Aorta (tissue), 5 donors: ENCODE data around the gene LRCH1. TPM values are rescaled to one million over a fixed set of nuclear protein-coding genes. Genes with fewer than 3 reads are reported as not detected.

Experiments
- ATAC-seq: fragments of 200-7000 bp; cut with Tn5 transposase; one replicate; pipeline ENCODE4 v1.9.1; 2022; ENCODE audit warnings: moderate library complexity; ENCODE audit not compliant: low FRiP score
- DNase-seq, 2 donors: peaks; one replicate each; pipeline ENCODE4 v3.0.0-alpha.2; 2020
- H3K27ac ChIP-seq, 2 donors: one replicate each; pipeline ENCODE4 v1.5.1; 2013; ENCODE audit warnings: low read length in 2 of 2, mild to moderate bottlenecking in 2 of 2, moderate library complexity in 2 of 2, control low read depth in 1 of 2, inconsistent platforms in 1 of 2, low read depth in 1 of 2
- H3K27me3 ChIP-seq, 2 donors: one replicate each; pipeline ENCODE4 v1.6.1; 2013; ENCODE audit warnings: control low read depth in 1 of 2, low read length in 1 of 2, mild to moderate bottlenecking in 1 of 2, moderate library complexity in 1 of 2; ENCODE audit not compliant: insufficient read depth in 2 of 2, control insufficient read depth in 1 of 2
- H3K36me3 ChIP-seq, 2 donors: one replicate each; pipeline ENCODE4 v1.6.1; 2013; ENCODE audit warnings: control low read depth in 1 of 2, low read length in 1 of 2, mild to moderate bottlenecking in 1 of 2; ENCODE audit not compliant: insufficient read depth in 2 of 2, control insufficient read depth in 1 of 2
- H3K4me1 ChIP-seq, 2 donors: one replicate each; pipeline ENCODE4 v1.6.1; 2013; ENCODE audit warnings: low read length in 2 of 2, control low read depth in 1 of 2, mild to moderate bottlenecking in 1 of 2, moderate library complexity in 1 of 2; ENCODE audit not compliant: insufficient read depth in 2 of 2, control insufficient read depth in 1 of 2
- H3K4me3 ChIP-seq, 2 donors: one replicate each; pipeline ENCODE4 v1.5.1; 2013; ENCODE audit warnings: low read length in 2 of 2, control low read depth in 1 of 2, mild to moderate bottlenecking in 1 of 2
- H3K9me3 ChIP-seq: one replicate; pipeline ENCODE4 v1.6.1; 2013; ENCODE audit warnings: mild to moderate bottlenecking, low read length; ENCODE audit not compliant: control insufficient read depth
- WGBS, 2 donors: extraction: QIAGEN DNeasy Blood & Tissue Kit; methylation state at CpG; one replicate each; pipeline ENCODE4 v1.1.7; 2013; 5-methylcytosine and 5-hydroxymethylcytosine counted together
- intact Hi-C, 2 donors: fragments of 100-400 bp; cut with DNase I; formaldehyde crosslinking; loops; one replicate each; pipeline versions ENCODE4 v1.14.2 to v1.15.0; 2022
- polyA plus RNA-seq, 2 donors: library from polyadenylated mRNA; stranded (reverse); fragments of 200-250 nt; gene quantifications; one replicate each; pipeline ENCODE4 v1.2.3, GENCODE V29; 2013
- total RNA-seq, 2 donors: library from RNA; stranded (reverse); fragmentation: NEBNext Ultra II Directional; extraction: Animal tissue kit (Norgen Biotek cat#: 25700); gene quantifications; one replicate each; pipeline ENCODE4 v1.2.1, GENCODE V29; 2021
- donor health status: healthy with polysubstance abuse.
- donor health status: Bipolar disorder and iron deficiency.
- donor health status: DM: no; HTN: no; CAD: no.
- donor health status: DM: no; HTN: no; CAD: no.
- donor health status: DM: yes; HTN: yes; CAD: no.

LRCH1 gene
- total and polyA plus RNA-seq, 4 donors: 12.3 to 46.5 (median 28.8) TPM

- Histone ChIP-seq H3K27ac (peak overlapping the region in 1 of 2 donors; percentile 87), H3K27me3 (no peaks in the 10 kb centered on the region), H3K4me1 (peaks cover 2 to 4% of the 10 kb centered on the region in 2 donors), H3K4me3 (no peak overlapping the region), H3K36me3 (no peaks in the 10 kb centered on the region), H3K9me3 (no peaks in the 10 kb centered on the region)
- ATAC-seq (no peak), DNase-seq (no peak)
- intact Hi-C loops: no loop called here
Measured at GRCh38 chr13:46656786-46657185, 103.8 kb downstream of the LRCH1 start.

- Histone ChIP-seq H3K36me3 (no peaks in the 10 kb centered on the region), H3K4me1 (peaks cover 2 to 10% of the 10 kb centered on the region in 2 donors), H3K9me3 (no peaks in the 10 kb centered on the region), H3K27ac (peak overlapping the region; percentile 6 to 43), H3K4me3 (no peak overlapping the region), H3K27me3 (no peaks in the 10 kb centered on the region)
- intact Hi-C loops: no loop called here
- 73 to 83% methylated on average over 6 of the region's 6 CpGs for WGBS, 2 donors
- ATAC-seq (no peak), DNase-seq (no peak)
Measured at GRCh38 chr13:46659413-46660065, 106.6 kb downstream of the LRCH1 start.

- Histone ChIP-seq H3K9me3 (no peaks in the 10 kb centered on the region), H3K4me1 (peaks cover under 1 to 12% of the 10 kb centered on the region in 2 donors), H3K36me3 (no peaks in the 10 kb centered on the region), H3K27ac (no peak overlapping the region), H3K27me3 (no peaks in the 10 kb centered on the region), H3K4me3 (no peak overlapping the region)
- no peak for ATAC-seq
- WGBS, 2 donors: 84 to 88% methylated on average over 3 of the region's 3 CpGs
- DNase-seq: no peak
- intact Hi-C loops: no loop called here
Measured at GRCh38 chr13:46660416-46660815, 107.4 kb downstream of the LRCH1 start.

DNA sequence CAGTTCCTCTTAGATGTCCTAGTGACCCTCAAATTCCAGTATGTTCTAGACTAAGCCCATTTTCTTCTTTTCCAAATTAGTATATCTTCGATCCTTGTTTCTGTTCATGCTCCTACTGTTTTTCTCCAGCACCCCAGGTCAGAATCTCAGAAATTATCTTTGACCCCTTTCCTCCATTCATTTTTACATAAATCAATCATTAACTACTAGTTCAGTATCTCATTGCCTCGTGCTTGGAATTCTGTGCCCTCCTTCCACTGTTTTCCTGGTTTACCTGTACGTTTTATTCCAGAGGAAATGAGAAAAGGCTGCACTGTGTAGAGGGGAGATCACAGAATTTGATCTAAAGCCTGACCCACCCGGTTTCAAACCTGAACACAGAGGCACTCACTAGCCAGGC, 107.9 kb downstream of the LRCH1 start:
- no peaks in the 10 kb centered on the region for H3K27me3 ChIP-seq
- intact Hi-C loops: no loop called here
- H3K4me1 ChIP-seq: peaks cover 4 to 12% of the 10 kb centered on the region in 2 donors
- H3K27ac ChIP-seq: no peak overlapping the region
- DNase-seq: no peak
- no peak for ATAC-seq
- H3K4me3 ChIP-seq: no peak overlapping the region
- 76 to 78% methylated on average over 4 of the region's 4 CpGs for WGBS, 2 donors
- no peaks in the 10 kb centered on the region for H3K36me3 ChIP-seq
- H3K9me3 ChIP-seq: no peaks in the 10 kb centered on the region

GRCh38 chr13:46662690-46663089, 109.7 kb downstream of the LRCH1 start:
- Histone ChIP-seq H3K27ac (no peak overlapping the region), H3K27me3 (no peaks in the 10 kb centered on the region), H3K9me3 (no peaks in the 10 kb centered on the region), H3K4me3 (no peak overlapping the region), H3K4me1 (peaks cover 4 to 12% of the 10 kb centered on the region in 2 donors), H3K36me3 (no peaks in the 10 kb centered on the region)
- 63 to 67% methylated on average over 3 of the region's 3 CpGs for WGBS, 2 donors
- intact Hi-C loops: no loop called here
- DNase-seq (no peak), ATAC-seq (no peak)

DNA sequence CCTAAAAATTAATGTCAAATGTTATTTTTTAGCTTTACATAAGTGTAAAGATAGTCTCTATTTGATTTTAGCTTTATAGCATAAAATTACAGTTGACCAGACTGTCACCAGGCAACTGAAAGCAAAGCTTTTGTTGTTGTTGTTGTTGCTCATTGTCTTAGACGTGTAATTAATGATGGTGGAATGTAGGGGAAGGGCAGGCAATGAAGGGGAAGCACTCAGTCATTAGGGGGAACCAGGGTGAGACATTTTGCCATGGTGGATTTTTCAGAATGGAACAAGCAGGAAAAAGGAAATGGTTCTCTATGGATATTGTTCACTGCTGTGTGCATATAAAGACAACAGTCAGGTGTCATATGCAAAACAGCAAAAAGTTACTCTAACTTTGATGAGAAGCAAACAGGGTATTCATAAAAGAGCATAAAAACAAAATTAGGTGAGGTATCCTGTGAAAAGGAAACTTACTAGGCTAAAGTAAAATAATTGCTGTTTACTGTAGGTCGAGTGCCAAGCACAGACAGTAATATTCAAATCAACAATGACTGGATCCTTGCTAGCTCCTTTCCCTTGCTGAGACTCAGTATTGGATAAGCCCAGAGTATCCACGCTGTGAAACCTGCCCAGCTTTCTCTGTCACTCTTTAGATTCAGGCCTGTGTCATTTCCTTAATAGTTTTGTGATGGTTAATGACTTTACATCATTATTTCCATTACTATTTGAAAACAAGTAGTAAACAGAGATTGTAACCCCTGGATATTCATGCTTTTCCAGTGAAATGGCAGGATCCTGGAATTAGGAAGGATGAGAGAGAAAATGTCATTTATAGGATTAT, 110.5 kb downstream of the LRCH1 start:
- WGBS, 2 donors: 49 to 54% methylated on average over 3 of the region's 3 CpGs
- no peaks in the 10 kb centered on the region for H3K36me3 ChIP-seq

GRCh38 chr13:46664195-46664594, 111.2 kb downstream of the LRCH1 start:
- Histone ChIP-seq H3K36me3 (no peaks in the 10 kb centered on the region), H3K4me1 (peaks cover 4 to 12% of the 10 kb centered on the region in 2 donors), H3K27me3 (no peaks in the 10 kb centered on the region), H3K27ac (no peak overlapping the region), H3K4me3 (no peak overlapping the region), H3K9me3 (no peaks in the 10 kb centered on the region)
- no peak for ATAC-seq
- 97% methylated on average over 3 of the region's 3 CpGs for WGBS, 2 donors
- intact Hi-C loops: no loop called here
- no peak for DNase-seq

More for the DNA sequence above, 110.5 kb downstream of the LRCH1 start:
- ATAC-seq: no peak
- H3K9me3 ChIP-seq: no peaks in the 10 kb centered on the region
- H3K4me3 ChIP-seq: no peak overlapping the region
- H3K27ac ChIP-seq: no peak overlapping the region
- peaks cover 4 to 12% of the 10 kb centered on the region in 2 donors for H3K4me1 ChIP-seq
- DNase-seq: no peak
- H3K27me3 ChIP-seq: no peaks in the 10 kb centered on the region
- intact Hi-C loops: no loop called here

- H3K27ac ChIP-seq: peak overlapping the region in 1 of 2 donors; percentile 64
- intact Hi-C loops: no loop called here
- no peak for DNase-seq
- H3K4me3 ChIP-seq: no peak overlapping the region
- no peaks in the 10 kb centered on the region for H3K36me3 ChIP-seq
- H3K9me3 ChIP-seq: no peaks in the 10 kb centered on the region
- peaks cover 4 to 12% of the 10 kb centered on the region in 2 donors for H3K4me1 ChIP-seq
- no peak for ATAC-seq
- H3K27me3 ChIP-seq: no peaks in the 10 kb centered on the region
Measured at GRCh38 chr13:46665248-46665632, 112.3 kb downstream of the LRCH1 start.
